Nasal cavity respiratory epithelium epithelial cell of viscerocranial mucosa (primary cell): ENCODE results near the gene CCS. TPM values are rescaled to one million over a fixed set of nuclear protein-coding genes. Genes with fewer than 3 reads are reported as not detected.

ENCODE experiments used
- total RNA-seq: library from RNA; depleted of rRNA; stranded (reverse); fragments of >200 nt; gene quantifications from 2 replicates; pipeline ENCODE4 v1.2.3, GENCODE V29; 2014

Gene CCS, protein sequence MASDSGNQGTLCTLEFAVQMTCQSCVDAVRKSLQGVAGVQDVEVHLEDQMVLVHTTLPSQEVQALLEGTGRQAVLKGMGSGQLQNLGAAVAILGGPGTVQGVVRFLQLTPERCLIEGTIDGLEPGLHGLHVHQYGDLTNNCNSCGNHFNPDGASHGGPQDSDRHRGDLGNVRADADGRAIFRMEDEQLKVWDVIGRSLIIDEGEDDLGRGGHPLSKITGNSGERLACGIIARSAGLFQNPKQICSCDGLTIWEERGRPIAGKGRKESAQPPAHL
- total RNA-seq, result 21.9 and 22.5 TPM in 2 replicates

DNA sequence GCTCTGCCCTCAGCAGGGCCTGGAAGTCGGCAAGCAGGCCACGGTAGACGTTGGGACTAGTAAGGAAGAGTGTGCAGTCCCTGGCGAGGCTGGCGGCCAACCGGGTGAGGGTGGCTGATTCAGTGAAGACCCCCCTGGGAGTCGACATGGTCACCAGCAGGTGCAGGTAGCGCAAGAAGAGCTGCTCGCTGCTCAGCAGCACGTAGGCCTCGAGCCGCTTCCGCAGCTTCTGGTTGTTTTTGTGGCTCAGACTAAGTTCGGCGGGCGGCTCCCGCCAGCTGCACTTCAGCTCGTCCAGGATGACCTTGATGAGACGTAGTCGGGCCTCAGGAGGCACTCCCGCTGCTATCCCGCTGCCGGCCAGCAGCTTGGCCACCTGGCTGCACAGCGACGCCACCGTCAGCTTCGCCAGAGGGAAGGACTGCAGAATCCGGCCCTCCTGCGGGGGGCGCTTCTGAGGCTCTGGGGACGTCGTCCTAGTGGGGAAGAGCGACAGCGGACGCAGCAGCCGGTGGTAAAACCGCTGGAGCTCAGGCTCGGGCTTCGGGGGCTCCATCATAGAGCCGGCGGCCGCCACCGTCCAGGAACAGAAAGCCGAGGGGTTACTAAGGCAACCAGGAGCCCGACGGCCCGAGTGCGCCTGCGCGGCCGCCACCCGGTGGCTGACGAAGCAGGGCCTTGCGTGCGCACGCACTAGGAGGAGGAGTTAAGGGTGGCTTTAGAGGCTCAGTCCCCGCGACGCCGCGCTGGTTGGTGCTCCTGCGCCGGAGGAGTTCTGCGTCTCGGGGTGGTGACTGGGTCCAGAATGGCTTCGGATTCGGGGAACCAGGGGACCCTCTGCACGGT, at the start of gene CCS, which contains the start of gene CCDC87:
Gene CCS, plus strand, starts transcription at position 729 of the 846 bp plus-strand sequence. Its CDS starts 77 bp downstream, at position 806.
Gene CCDC87, minus strand, starts transcription at position 607 of the 846 bp plus-strand sequence. Its CDS starts 48 bp downstream, at position 559.

DNA sequence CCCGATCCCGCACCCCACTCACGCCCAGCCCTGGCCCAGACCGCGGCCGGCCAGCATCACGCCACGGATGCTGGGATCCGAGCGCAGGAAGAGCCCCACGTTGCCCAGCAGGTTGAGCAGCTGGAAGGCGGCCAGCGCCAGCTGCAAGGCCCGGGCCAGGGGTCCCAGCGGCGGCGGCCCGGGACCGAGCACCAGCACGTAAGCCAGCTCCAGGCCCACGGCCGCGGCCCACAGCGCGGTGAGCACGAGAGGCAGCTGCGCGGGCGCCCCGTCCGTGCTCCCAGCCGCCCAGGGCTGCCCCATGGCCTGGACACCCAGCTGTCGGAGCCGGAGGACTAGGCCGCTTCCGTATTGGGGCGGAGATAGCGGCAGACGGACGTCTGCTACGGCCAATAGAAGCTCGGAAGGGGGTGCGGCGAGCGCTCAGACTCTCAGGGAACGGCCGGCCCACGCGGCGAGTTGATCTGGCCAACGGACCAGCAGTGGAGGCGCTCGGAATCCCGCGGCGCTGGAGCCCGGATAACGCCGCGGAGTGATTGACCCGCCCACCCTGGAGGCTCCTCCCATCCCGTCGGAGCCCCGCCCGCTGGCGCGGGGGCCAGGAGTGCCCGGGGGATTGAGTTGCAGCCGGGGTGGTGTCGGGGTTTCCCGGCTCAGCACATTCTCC, 47.2 kb upstream of the CCS start, which contains the start of gene ZDHHC24:
Gene ZDHHC24, minus strand, starts transcription at position 348 of the 667 bp plus-strand sequence. Its CDS starts 45 bp downstream, at position 303.

DNA sequence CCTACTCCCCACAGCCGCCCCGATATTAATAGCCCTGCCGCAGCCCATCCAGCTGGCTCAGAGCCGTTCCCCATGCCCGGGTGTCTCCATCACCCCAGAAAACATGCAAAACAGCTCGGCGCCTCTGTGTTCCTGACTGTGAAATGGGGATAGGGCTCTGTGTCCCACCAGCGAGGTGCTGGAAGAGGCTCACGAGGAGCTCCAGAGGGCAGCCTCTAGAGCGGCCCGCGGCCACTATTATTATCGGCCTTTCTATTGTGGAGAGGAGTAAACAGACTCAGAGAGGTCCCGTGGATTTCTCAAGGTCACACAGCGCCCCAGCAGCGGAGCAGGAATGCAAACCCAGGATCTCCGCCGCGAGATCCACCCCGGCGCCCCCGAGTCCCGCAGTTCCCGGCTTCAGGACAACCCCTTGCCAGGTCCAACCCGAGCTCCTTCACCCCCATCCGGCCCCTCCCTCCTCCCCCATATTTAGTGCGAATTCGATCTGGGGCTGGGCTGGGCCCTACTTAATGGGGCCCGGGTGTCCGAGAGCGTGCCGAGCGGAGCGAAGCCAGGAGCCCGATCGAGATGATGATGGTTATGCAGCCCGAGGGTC, 46.5 kb upstream of the CCS start, which contains the start of gene ACTN3:
Gene ACTN3, plus strand, starts transcription at position 536 of the 598 bp plus-strand sequence. Its CDS starts 35 bp downstream, at position 571.

DNA sequence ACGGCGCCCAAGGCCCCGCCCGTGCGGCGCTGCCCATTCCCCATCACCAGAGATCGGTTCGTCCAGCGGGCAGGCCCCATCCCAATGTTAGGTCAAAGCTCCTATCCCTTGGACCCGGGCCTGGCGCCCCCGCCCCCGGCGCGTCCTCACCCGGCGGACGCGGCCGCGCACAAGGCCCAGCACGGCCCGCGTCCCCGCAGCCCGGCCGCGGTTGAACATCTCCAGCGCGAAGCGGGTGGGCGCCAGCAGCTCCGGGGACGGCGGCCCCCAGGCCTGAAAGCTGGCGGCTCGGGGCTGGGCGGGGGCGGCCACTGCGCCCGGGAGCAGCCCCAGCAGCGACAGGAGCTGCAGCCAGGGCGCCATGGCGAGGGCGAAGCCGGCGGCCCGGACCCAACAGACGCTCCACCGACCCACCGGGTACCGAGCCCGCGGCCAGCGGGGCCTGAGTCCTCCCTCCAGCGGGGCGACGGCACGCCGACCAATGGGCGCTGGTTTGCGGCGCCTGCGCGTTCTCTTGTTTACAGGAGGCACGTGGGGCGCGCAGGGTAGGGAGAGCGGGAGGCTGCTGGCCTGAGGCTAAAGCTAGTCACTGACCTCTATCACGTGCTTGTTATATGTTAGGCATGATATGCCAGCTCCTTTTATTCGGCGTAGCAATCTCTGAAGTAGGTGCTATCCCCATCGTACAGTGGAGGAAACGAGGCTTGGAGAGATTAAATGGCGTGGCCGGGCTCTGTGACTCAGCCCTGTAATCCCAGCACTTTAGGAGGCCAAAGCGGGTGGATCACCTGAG, 24.7 kb upstream of the CCS start, which contains the start of gene CTSF:
Gene CTSF, minus strand, starts transcription at position 483 of the 793 bp plus-strand sequence. Its CDS starts 120 bp downstream, at position 363.

DNA sequence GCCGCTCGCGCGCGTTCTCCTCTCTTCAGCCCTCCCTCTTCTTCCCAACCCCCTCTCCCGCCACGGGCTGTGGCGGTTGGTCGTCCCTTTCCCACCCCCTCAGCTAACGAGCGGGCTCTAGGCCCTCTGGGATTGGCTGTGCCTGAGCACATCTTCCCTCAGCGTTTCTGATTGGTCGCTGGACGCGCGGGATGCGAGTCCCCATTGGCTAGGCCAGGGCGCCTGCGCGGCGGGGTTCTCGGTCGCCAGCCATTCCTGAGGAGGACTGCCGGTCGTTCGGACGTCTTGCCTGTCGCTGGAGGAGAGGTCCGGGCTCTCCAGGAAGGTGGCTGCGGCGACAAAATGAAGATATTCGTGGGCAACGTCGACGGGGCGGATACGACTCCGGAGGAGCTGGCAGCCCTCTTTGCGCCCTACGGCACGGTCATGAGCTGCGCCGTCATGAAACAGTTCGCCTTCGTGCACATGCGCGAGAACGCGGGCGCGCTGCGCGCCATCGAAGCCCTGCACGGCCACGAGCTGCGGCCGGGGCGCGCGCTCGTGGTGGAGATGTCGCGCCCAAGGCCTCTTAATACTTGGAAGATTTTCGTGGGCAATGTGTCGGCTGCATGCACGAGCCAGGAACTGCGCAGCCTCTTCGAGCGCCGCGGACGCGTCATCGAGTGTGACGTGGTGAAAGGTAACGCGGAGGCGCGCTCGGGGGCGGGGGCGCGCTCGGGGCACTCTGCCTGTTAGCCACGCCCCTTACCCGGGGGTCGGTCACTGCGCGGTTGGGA, 23.6 kb downstream of the CCS start, which contains the start of gene RBM14:
Gene RBM14, plus strand, starts transcription at position 252 of the 776 bp plus-strand sequence. Its CDS starts 91 bp downstream, at position 343.

DNA sequence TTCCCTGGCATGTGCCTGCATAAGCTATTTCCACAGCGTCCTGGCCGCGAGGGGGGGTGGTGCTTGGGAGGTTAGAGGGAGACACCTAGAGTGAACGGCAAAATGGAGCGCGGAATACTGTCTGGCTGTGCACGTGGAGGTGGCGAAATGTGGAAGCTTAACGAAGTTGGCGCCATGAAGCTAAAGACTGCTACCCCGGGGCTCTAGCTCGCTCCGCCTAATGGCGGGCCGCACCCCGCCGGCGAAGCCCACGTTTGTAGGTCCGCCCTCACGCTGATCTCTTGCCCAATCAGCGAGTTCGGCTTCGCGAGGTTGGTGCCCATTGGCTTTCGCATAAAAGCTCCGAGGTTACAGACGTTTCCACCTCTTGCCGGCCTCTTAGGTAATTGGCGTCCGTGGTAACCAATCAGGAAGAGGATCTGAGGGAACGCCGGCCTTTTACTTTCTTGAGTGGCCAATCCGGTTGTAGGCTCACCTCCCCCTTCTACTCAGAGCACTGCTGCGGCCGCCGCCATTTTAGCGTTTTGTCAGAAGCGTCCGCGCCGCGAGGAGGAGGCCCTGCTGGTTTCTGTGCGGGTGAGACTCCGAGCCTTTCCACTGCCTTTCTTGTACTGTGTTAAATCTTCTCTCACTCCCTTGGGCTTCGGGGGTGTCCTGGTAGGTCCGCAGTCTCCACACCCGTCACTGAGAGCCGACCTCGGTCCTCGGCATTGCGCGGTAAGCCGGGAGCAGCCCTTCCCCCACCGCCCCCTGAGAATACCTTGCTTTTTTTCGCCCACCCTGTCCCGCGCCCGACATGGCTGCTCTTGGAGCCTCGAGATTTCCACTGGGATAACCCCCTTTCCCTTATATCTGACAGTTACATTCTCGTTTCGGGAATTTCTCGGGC, 45.4 kb downstream of the CCS start, which contains the start of gene RBM4:
Gene RBM4, plus strand, starts transcription at position 527 of the 889 bp plus-strand sequence. CDS start 1,009 bp downstream, outside the sequence.

Other genes starting within 250 kb of the CCS start
- gene BRMS1, start 248.1 kb upstream of the CCS start, total RNA-seq, result 58.2 and 74.8 TPM in 2 replicates
- 8.5 and 13.7 TPM in 2 replicates for gene B4GAT1, start 245.6 kb upstream of the CCS start, total RNA-seq
- gene SLC29A2, start 221.4 kb upstream of the CCS start, total RNA-seq, result 3.1 and 6.0 TPM in 2 replicates
- gene NPAS4, start 172.2 kb upstream of the CCS start, total RNA-seq, result not detected in 2 replicates
- gene MRPL11, start 154.3 kb upstream of the CCS start, total RNA-seq, result 24.6 and 34.2 TPM in 2 replicates
- gene PELI3, start 126.3 kb upstream of the CCS start, total RNA-seq, result 9.6 and 14.3 TPM in 2 replicates
- gene DPP3, start 112.8 kb upstream of the CCS start, total RNA-seq, result 62.5 and 70.9 TPM in 2 replicates
- 5.5 and 20.1 TPM in 2 replicates for gene BBS1, start 82.5 kb upstream of the CCS start, total RNA-seq
- 7.2 and 11.7 TPM in 2 replicates for gene ZDHHC24, start 47.1 kb upstream of the CCS start, total RNA-seq
- under 0.01 TPM in 1 of 2 replicates, not detected in the other for gene ACTN3, start 46.3 kb upstream of the CCS start, total RNA-seq
- gene CTSF, start 24.6 kb upstream of the CCS start, total RNA-seq, result 1.4 and 14.9 TPM in 2 replicates
- under 0.01 and 0.21 TPM in 2 replicates for gene CCDC87, start 122 bp upstream of the CCS start, total RNA-seq
- gene RBM14, start 23.4 kb downstream of the CCS start, total RNA-seq, result 7.9 and 25.5 TPM in 2 replicates
- 152 and 204 TPM in 2 replicates for gene RBM4, start 45.5 kb downstream of the CCS start, total RNA-seq
- gene RBM4B, start 84.7 kb downstream of the CCS start, total RNA-seq, result 17.1 and 21.5 TPM in 2 replicates
- gene SPTBN2, start 136.0 kb downstream of the CCS start, total RNA-seq, result 60.5 and 130 TPM in 2 replicates